SK-N-SH (cell line): ENCODE data around the gene SPG11. TPM values are rescaled to one million over a fixed set of nuclear protein-coding genes. Genes with fewer than 3 reads are reported as not detected.

Source experiments
- CTCF ChIA-PET: fragments of 300-600, 350-600 bp; formaldehyde crosslinking; extraction: SDS; loops from one replicate; lab custom pipeline; 2021; lab: Yijun Ruan, JAX
- POLR2A ChIA-PET: fragments of 350-600 bp; sonication (Branson Sonifier 250); formaldehyde crosslinking; extraction: SDS; loops from one replicate; lab custom pipeline; 2020; ENCODE audit warnings: antibody characterized with exemption, inconsistent platforms; lab: Yijun Ruan, JAX
- DNase-seq: peaks from one replicate; pipeline ENCODE4 v3.0.0; 2012
- H2AFZ ChIP-seq: fragments of 200-600 bp; sonication (generic); 2 replicates; pipeline ENCODE4 v1.8.1; 2016; ENCODE audit warnings: antibody characterized with exemption, mild to moderate bottlenecking, low read depth
- H3F3A ChIP-seq: fragments of 200-600 bp; sonication (generic); replicated peaks from 2 replicates; pipeline ENCODE3; 2016; ENCODE audit warnings: antibody characterized with exemption, mild to moderate bottlenecking; ENCODE audit not compliant: insufficient read depth
- H3K27ac ChIP-seq, 2 experiments: fragments of 200-500 bp in 1 of 2; fragments of 200-600 bp in 1 of 2; sonication (Bioruptor generic) in 1 of 2; sonication (generic), shearing (Covaris generic) in 1 of 2; 2 replicates each; pipeline versions ENCODE4 v1.5.1 to v1.6.1; 2014 to 2016; ENCODE audit warnings: low read depth in 2 of 2, inconsistent platforms in 1 of 2, low read length in 1 of 2, mild to moderate bottlenecking in 1 of 2, mixed read lengths in 1 of 2
- H3K27me3 ChIP-seq: fragments of 200-600 bp; sonication (generic), shearing (Covaris generic); 2 replicates; pipeline ENCODE4 v1.6.1; 2016; ENCODE audit warnings: mixed run types; ENCODE audit not compliant: insufficient read depth
- H3K36me3 ChIP-seq, 2 experiments: fragments of 200-500 bp in 1 of 2; fragments of 200-600 bp in 1 of 2; sonication (Bioruptor generic) in 1 of 2; sonication (generic) in 1 of 2; replicated peaks in 1 of 2; 2 replicates each; pipeline versions ENCODE3 to v1.5.1; 2014 to 2016; ENCODE audit warnings: low read length in 1 of 2, mild to moderate bottlenecking in 1 of 2; ENCODE audit not compliant: insufficient read depth in 2 of 2, control insufficient read depth in 1 of 2
- H3K4me1 ChIP-seq, 2 experiments: fragments of 200-500 bp in 1 of 2; fragments of 200-600 bp in 1 of 2; sonication (Bioruptor generic) in 1 of 2; sonication (generic), shearing (Covaris generic) in 1 of 2; 2 replicates each; pipeline versions ENCODE4 v1.5.1 to v1.6.1; 2014 to 2016; ENCODE audit warnings: low read depth in 1 of 2, low read length in 1 of 2, mixed run types in 1 of 2; ENCODE audit not compliant: insufficient read depth in 2 of 2, control insufficient read depth in 1 of 2
- H3K4me2 ChIP-seq: fragments of 200-600 bp; sonication (generic), shearing (Covaris generic); 2 replicates; pipeline ENCODE4 v1.6.1; 2017; ENCODE audit warnings: mixed run types
- H3K4me3 ChIP-seq, 2 experiments: fragments of 200-500 bp in 1 of 2; fragments of 200-600 bp in 1 of 2; sonication (Bioruptor generic) in 1 of 2; sonication (generic), shearing (Covaris generic) in 1 of 2; 2 replicates each; pipeline versions ENCODE4 v1.5.1 to v1.8.1; 2014 to 2016; ENCODE audit warnings: low read depth in 2 of 2, inconsistent platforms in 1 of 2, low read length in 1 of 2, mild to moderate bottlenecking in 1 of 2, mixed read lengths in 1 of 2, moderate library complexity in 1 of 2
- H3K79me2 ChIP-seq: fragments of 200-600 bp; sonication (generic); 2 replicates; pipeline ENCODE4 v1.8.1; 2017; ENCODE audit warnings: mild to moderate bottlenecking; ENCODE audit not compliant: insufficient read depth
- H3K9ac ChIP-seq: fragments of 200-600 bp; sonication (generic); 2 replicates; pipeline ENCODE4 v1.6.1; 2017; ENCODE audit warnings: mixed run types
- H3K9me2 ChIP-seq: fragments of 200-600 bp; sonication (generic); 2 replicates; pipeline ENCODE4 v1.6.1; 2017; ENCODE audit warnings: mixed run types
- H3K9me3 ChIP-seq: fragments of 200-600 bp; sonication (generic); 2 replicates; pipeline ENCODE4 v1.6.1; 2017; ENCODE audit warnings: mixed run types, mild to moderate bottlenecking, moderate library complexity
- H4K20me1 ChIP-seq: fragments of 200-600 bp; sonication (generic); 2 replicates; pipeline ENCODE4 v1.6.1; 2017; ENCODE audit warnings: mild to moderate bottlenecking, mixed run types; ENCODE audit not compliant: insufficient read depth
- ELF1 ChIP-seq: IDR thresholded peaks from 2 replicates; pipeline ENCODE4 v1.4.0; 2012
- EP300 ChIP-seq, 2 experiments: IDR thresholded peaks; 2 replicates each; pipeline versions ENCODE4 v1.4.0 to v1.6.1; 2012; ENCODE audit warnings: borderline replicate concordance in 1 of 2, low read depth in 1 of 2, low read length in 1 of 2
- FOXJ3 ChIP-seq: sonication (generic); formaldehyde crosslinking; IDR thresholded peaks from 2 replicates; pipeline ENCODE4 v1.5.1; 2020; ENCODE audit warnings: mild to moderate bottlenecking, missing genetic modification reagents
- GATA2 ChIP-seq: sonication (generic); formaldehyde crosslinking; IDR thresholded peaks from 2 replicates; pipeline ENCODE4 v1.5.0; 2020; ENCODE audit warnings: mild to moderate bottlenecking, missing genetic modification reagents
- MEF2A ChIP-seq: IDR thresholded peaks from 2 replicates; pipeline ENCODE4 v1.4.0; 2012; ENCODE audit warnings: low read depth, borderline replicate concordance
- MXI1 ChIP-seq: IDR thresholded peaks from 2 replicates; pipeline ENCODE4 v1.6.1; 2012; ENCODE audit warnings: mild to moderate bottlenecking, low read depth, low read length, improper control_type of control experiment
- NFIC ChIP-seq: IDR thresholded peaks from 2 replicates; pipeline ENCODE4 v1.4.0; 2012; ENCODE audit warnings: borderline replicate concordance
- NRF1 ChIP-seq: IDR thresholded peaks from 2 replicates; pipeline ENCODE4 v1.6.1; 2012; ENCODE audit warnings: low read depth, mild to moderate bottlenecking, low read length
- RXRA ChIP-seq: IDR thresholded peaks from 2 replicates; pipeline ENCODE4 v1.4.0; 2012; ENCODE audit warnings: low read depth, mild to moderate bottlenecking, borderline replicate concordance
- SIN3A ChIP-seq: IDR thresholded peaks from 2 replicates; pipeline ENCODE4 v1.6.1; 2012; ENCODE audit warnings: low read depth, mild to moderate bottlenecking, low read length, moderate library complexity, borderline replicate concordance
- YY1 ChIP-seq: IDR thresholded peaks from 2 replicates; pipeline ENCODE4 v1.4.0; 2012; ENCODE audit warnings: low read depth, mild to moderate bottlenecking
- WGBS: methylation state at CpG from one replicate; pipeline ENCODE4 v1.1.6; 2017; ENCODE audit warnings: low lambda C conversion rate; 5-methylcytosine and 5-hydroxymethylcytosine counted together
- polyA plus RNA-seq, 3 experiments: library from polyadenylated mRNA; depleted of rRNA; stranded (reverse); fragments of >200 nt; gene quantifications; 2 replicates each; pipeline ENCODE4 v1.2.3, GENCODE V29; 2012
- TF ChIP-seq, protein P1 (sequence below): IDR thresholded peaks from 2 replicates; pipeline ENCODE4 v1.6.1; 2012; ENCODE audit warnings: mild to moderate bottlenecking, low read depth, low read length, moderate library complexity
- TF ChIP-seq, protein P2 (sequence below): IDR thresholded peaks from 2 replicates; pipeline ENCODE4; 2012
- TF ChIP-seq, protein P3 (sequence below): IDR thresholded peaks from 2 replicates; pipeline ENCODE4 v1.4.0; 2012; ENCODE audit warnings: low read depth, borderline replicate concordance
- TF ChIP-seq, protein P4 (sequence below): fragments of 150-350 bp; IDR thresholded peaks from 2 replicates; pipeline ENCODE4 v1.6.1; 2016; ENCODE audit warnings: mild to moderate bottlenecking, low read depth, low read length
- TF ChIP-seq, protein P5 (sequence below): IDR thresholded peaks from 2 replicates; pipeline ENCODE4 v1.4.0; 2012; ENCODE audit warnings: low read depth, borderline replicate concordance
- TF ChIP-seq, protein P6 (sequence below): fragments of 200-600 bp; sonication (generic); IDR thresholded peaks from 2 replicates; pipeline ENCODE4 v1.6.1; 2017; ENCODE audit warnings: antibody characterized with exemption, mild to moderate bottlenecking, moderate library complexity

SPG11 gene
- polyA plus RNA-seq, 1 of the 3 experiments (the other 2 are of a cell fraction) = 36.3 TPM

DNA sequence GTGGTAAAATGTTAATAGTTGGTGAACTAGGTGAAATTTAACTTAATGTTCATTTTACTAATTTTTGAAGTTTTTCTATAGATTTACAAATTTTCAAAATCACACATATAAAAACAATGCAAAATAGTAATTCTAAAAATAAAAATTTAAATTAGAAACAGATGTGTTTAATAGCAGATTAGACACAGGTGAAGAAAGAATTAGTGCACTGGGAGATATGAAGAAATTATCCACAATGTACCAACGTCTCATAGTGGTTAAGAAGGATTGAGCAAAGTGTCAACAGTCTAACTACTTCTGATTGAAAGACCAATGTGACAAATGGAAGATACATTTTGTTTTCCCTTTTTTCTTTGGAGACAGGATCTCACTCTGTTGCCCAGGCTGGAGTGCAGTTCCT lies 26.5 kb downstream of the SPG11 start:
- Histone ChIP-seq H3K9me3 (0 out of 2 replicates have a peak, but pooled peaks cover 11% of the 10 kb centered on the region), H3K27me3 (no peaks in the 10 kb centered on the region), H3K4me1 (no peaks in the 10 kb centered on the region; a peak in 1 of 4 replicates), H3K36me3 (peaks cover 8 to 53% of the 10 kb centered on the region in 2 experiments), H3K4me2 (no peak overlapping the region)
- CTCF ChIA-PET = interaction anchor here (1.1 kb wide), 1 partner anchor 11 kb away, joined by 3 read pairs; no protein-coding TSS in a partner anchor
- TF ChIP-seq, protein P1, sequence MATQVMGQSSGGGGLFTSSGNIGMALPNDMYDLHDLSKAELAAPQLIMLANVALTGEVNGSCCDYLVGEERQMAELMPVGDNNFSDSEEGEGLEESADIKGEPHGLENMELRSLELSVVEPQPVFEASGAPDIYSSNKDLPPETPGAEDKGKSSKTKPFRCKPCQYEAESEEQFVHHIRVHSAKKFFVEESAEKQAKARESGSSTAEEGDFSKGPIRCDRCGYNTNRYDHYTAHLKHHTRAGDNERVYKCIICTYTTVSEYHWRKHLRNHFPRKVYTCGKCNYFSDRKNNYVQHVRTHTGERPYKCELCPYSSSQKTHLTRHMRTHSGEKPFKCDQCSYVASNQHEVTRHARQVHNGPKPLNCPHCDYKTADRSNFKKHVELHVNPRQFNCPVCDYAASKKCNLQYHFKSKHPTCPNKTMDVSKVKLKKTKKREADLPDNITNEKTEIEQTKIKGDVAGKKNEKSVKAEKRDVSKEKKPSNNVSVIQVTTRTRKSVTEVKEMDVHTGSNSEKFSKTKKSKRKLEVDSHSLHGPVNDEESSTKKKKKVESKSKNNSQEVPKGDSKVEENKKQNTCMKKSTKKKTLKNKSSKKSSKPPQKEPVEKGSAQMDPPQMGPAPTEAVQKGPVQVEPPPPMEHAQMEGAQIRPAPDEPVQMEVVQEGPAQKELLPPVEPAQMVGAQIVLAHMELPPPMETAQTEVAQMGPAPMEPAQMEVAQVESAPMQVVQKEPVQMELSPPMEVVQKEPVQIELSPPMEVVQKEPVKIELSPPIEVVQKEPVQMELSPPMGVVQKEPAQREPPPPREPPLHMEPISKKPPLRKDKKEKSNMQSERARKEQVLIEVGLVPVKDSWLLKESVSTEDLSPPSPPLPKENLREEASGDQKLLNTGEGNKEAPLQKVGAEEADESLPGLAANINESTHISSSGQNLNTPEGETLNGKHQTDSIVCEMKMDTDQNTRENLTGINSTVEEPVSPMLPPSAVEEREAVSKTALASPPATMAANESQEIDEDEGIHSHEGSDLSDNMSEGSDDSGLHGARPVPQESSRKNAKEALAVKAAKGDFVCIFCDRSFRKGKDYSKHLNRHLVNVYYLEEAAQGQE = no peak
- TF ChIP-seq MEF2A = no peak
- TF ChIP-seq, protein P2, sequence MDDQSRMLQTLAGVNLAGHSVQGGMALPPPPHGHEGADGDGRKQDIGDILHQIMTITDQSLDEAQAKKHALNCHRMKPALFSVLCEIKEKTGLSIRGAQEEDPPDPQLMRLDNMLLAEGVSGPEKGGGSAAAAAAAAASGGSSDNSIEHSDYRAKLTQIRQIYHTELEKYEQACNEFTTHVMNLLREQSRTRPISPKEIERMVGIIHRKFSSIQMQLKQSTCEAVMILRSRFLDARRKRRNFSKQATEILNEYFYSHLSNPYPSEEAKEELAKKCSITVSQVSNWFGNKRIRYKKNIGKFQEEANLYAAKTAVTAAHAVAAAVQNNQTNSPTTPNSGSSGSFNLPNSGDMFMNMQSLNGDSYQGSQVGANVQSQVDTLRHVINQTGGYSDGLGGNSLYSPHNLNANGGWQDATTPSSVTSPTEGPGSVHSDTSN = no peak
- no peak for TF ChIP-seq GATA2 (CRISPR knock-in tag)
- TF ChIP-seq MXI1 = no peak
- TF ChIP-seq, protein P3, sequence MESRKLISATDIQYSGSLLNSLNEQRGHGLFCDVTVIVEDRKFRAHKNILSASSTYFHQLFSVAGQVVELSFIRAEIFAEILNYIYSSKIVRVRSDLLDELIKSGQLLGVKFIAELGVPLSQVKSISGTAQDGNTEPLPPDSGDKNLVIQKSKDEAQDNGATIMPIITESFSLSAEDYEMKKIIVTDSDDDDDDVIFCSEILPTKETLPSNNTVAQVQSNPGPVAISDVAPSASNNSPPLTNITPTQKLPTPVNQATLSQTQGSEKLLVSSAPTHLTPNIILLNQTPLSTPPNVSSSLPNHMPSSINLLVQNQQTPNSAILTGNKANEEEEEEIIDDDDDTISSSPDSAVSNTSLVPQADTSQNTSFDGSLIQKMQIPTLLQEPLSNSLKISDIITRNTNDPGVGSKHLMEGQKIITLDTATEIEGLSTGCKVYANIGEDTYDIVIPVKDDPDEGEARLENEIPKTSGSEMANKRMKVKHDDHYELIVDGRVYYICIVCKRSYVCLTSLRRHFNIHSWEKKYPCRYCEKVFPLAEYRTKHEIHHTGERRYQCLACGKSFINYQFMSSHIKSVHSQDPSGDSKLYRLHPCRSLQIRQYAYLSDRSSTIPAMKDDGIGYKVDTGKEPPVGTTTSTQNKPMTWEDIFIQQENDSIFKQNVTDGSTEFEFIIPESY = no peak
- TF ChIP-seq, protein P4, sequence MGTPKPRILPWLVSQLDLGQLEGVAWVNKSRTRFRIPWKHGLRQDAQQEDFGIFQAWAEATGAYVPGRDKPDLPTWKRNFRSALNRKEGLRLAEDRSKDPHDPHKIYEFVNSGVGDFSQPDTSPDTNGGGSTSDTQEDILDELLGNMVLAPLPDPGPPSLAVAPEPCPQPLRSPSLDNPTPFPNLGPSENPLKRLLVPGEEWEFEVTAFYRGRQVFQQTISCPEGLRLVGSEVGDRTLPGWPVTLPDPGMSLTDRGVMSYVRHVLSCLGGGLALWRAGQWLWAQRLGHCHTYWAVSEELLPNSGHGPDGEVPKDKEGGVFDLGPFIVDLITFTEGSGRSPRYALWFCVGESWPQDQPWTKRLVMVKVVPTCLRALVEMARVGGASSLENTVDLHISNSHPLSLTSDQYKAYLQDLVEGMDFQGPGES = no peak
- no peak for TF ChIP-seq NFIC
- no peak for TF ChIP-seq ELF1
- TF ChIP-seq YY1 = no peak
- TF ChIP-seq, protein P5, sequence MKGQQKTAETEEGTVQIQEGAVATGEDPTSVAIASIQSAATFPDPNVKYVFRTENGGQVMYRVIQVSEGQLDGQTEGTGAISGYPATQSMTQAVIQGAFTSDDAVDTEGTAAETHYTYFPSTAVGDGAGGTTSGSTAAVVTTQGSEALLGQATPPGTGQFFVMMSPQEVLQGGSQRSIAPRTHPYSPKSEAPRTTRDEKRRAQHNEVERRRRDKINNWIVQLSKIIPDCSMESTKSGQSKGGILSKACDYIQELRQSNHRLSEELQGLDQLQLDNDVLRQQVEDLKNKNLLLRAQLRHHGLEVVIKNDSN = no peak
- TF ChIP-seq EP300 (IDR thresholded peaks at IDR 0.05; ENCODE audit: borderline replicate concordance in 1 of 2, low read depth in 1 of 2, low read length in 1 of 2) = no peak
- no peak for TF ChIP-seq SIN3A
- TF ChIP-seq FOXJ3 = no peak
- no peak for TF ChIP-seq RXRA
- TF ChIP-seq, protein P6, sequence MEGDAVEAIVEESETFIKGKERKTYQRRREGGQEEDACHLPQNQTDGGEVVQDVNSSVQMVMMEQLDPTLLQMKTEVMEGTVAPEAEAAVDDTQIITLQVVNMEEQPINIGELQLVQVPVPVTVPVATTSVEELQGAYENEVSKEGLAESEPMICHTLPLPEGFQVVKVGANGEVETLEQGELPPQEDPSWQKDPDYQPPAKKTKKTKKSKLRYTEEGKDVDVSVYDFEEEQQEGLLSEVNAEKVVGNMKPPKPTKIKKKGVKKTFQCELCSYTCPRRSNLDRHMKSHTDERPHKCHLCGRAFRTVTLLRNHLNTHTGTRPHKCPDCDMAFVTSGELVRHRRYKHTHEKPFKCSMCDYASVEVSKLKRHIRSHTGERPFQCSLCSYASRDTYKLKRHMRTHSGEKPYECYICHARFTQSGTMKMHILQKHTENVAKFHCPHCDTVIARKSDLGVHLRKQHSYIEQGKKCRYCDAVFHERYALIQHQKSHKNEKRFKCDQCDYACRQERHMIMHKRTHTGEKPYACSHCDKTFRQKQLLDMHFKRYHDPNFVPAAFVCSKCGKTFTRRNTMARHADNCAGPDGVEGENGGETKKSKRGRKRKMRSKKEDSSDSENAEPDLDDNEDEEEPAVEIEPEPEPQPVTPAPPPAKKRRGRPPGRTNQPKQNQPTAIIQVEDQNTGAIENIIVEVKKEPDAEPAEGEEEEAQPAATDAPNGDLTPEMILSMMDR = no peak
- TF ChIP-seq NRF1 = no peak
- TF ChIP-seq, all 33 proteins: peak for 0
- H3K27ac ChIP-seq = no peak overlapping the region
- no peak overlapping the region for H3K4me3 ChIP-seq
- POLR2A ChIA-PET = no interaction called here
- H3K9me2 ChIP-seq = no peaks in the 10 kb centered on the region
- no peak overlapping the region for H2AFZ ChIP-seq
- peaks cover 11% of the 10 kb centered on the region; the same call in 1 of the 2 replicates for H3K79me2 ChIP-seq
- no peak overlapping the region for H3K9ac ChIP-seq
- DNase-seq = peak; percentile 11
- 73% methylated on average over 1 of the region's 1 CpG for WGBS
- peaks cover 13% of the 10 kb centered on the region for H3F3A ChIP-seq
- no peaks in the 10 kb centered on the region for H4K20me1 ChIP-seq
